H9 (cell line): ENCODE measurements around the gene FUS. TPM values are rescaled to one million over a fixed set of nuclear protein-coding genes. Genes with fewer than 3 reads are reported as not detected.

Source experiments
- DNase-seq: peaks from one replicate; pipeline ENCODE4 v3.0.0-alpha.2; 2017
- H2AFZ ChIP-seq: one replicate; pipeline ENCODE4 v1.6.1; 2013; ENCODE audit warnings: mild to moderate bottlenecking, low read length, control low read depth, moderate library complexity
- H2AK5ac ChIP-seq: 2 replicates; pipeline ENCODE4 v1.6.1; 2013; ENCODE audit warnings: low read length, control low read depth, mixed read lengths; ENCODE audit not compliant: insufficient read length
- H2BK120ac ChIP-seq: one replicate; pipeline ENCODE4 v1.6.1; 2013; ENCODE audit warnings: low read depth, mild to moderate bottlenecking, low read length, control low read depth, inconsistent platforms; ENCODE audit not compliant: poor library complexity, severe bottlenecking
- H2BK12ac ChIP-seq: 2 replicates; pipeline ENCODE4 v1.6.1; 2013; ENCODE audit warnings: low read length, control low read depth, mixed read lengths, low read depth; ENCODE audit not compliant: insufficient read length
- H2BK15ac ChIP-seq: 2 replicates; pipeline ENCODE4 v1.6.1; 2013; ENCODE audit warnings: low read depth, low read length, control low read depth
- H2BK20ac ChIP-seq: one replicate; pipeline ENCODE4 v1.6.1; 2013; ENCODE audit warnings: low read depth, mild to moderate bottlenecking, low read length, control low read depth, inconsistent platforms; ENCODE audit not compliant: poor library complexity, severe bottlenecking
- H2BK5ac ChIP-seq: 2 replicates; pipeline ENCODE4 v1.6.1; 2013; ENCODE audit warnings: low read length, control low read depth, mixed read lengths; ENCODE audit not compliant: insufficient read length
- H3K14ac ChIP-seq: 2 replicates; pipeline ENCODE4 v1.6.1; 2013; ENCODE audit warnings: low read length, control low read depth; ENCODE audit not compliant: insufficient read depth
- H3K18ac ChIP-seq: 2 replicates; pipeline ENCODE4 v1.6.1; 2013; ENCODE audit warnings: low read depth, mild to moderate bottlenecking, mixed read lengths, low read length, control low read depth; ENCODE audit not compliant: insufficient read length
- H3K23ac ChIP-seq: 2 replicates; pipeline ENCODE4 v1.6.1; 2013; ENCODE audit warnings: low read length, control low read depth, mixed read lengths, low read depth; ENCODE audit not compliant: insufficient read length
- H3K23me2 ChIP-seq: 2 replicates; pipeline ENCODE4 v1.6.1; 2013; ENCODE audit warnings: low read depth, mild to moderate bottlenecking, mixed read lengths, low read length, control low read depth; ENCODE audit not compliant: insufficient read length, poor library complexity, severe bottlenecking
- H3K27ac ChIP-seq: 2 replicates; pipeline ENCODE4 v1.5.1; 2013; ENCODE audit warnings: low read length, control low read depth, mixed read lengths, low read depth; ENCODE audit not compliant: insufficient read length
- H3K27me3 ChIP-seq: 2 replicates; pipeline ENCODE4 v1.6.1; 2013; ENCODE audit warnings: low read length, control low read depth, inconsistent platforms; ENCODE audit not compliant: insufficient read depth
- H3K4ac ChIP-seq: 2 replicates; pipeline ENCODE4 v1.6.1; 2013; ENCODE audit warnings: low read depth, mild to moderate bottlenecking, control low read depth, inconsistent platforms, low read length, moderate library complexity
- H3K4me1 ChIP-seq: 2 replicates; pipeline ENCODE4 v1.6.1; 2013; ENCODE audit warnings: low read length, control low read depth, inconsistent platforms; ENCODE audit not compliant: insufficient read depth
- H3K4me2 ChIP-seq: 2 replicates; pipeline ENCODE4 v1.6.1; 2013; ENCODE audit warnings: low read length, control low read depth, mixed read lengths; ENCODE audit not compliant: insufficient read length, insufficient read depth
- H3K56ac ChIP-seq: 2 replicates; pipeline ENCODE4 v1.6.1; 2013; ENCODE audit warnings: low read depth, mild to moderate bottlenecking, mixed read lengths, low read length, control low read depth; ENCODE audit not compliant: insufficient read length
- H3K79me1 ChIP-seq: 2 replicates; pipeline ENCODE4 v1.6.1; 2013; ENCODE audit warnings: low read depth, mild to moderate bottlenecking, moderate library complexity, low read length, control low read depth, inconsistent platforms; ENCODE audit not compliant: insufficient read depth, poor library complexity, severe bottlenecking
- H3K79me2 ChIP-seq: 2 replicates; pipeline ENCODE4 v1.6.1; 2013; ENCODE audit warnings: low read length, control low read depth, inconsistent platforms; ENCODE audit not compliant: insufficient read depth
- H3K9ac ChIP-seq: 2 replicates; pipeline ENCODE4 v1.6.1; 2013; ENCODE audit warnings: low read length, control low read depth, mixed read lengths; ENCODE audit not compliant: insufficient read length; ENCODE audit errors: extremely low read depth
- H3K9me3 ChIP-seq: one replicate; pipeline ENCODE4 v1.6.1; 2013; ENCODE audit warnings: low read depth, low read length, inconsistent platforms; ENCODE audit not compliant: control insufficient read depth
- H3T11ph ChIP-seq: one replicate; pipeline ENCODE4 v1.6.1; 2013; ENCODE audit warnings: mild to moderate bottlenecking, low read length, control low read depth, inconsistent platforms
- H4K20me1 ChIP-seq: one replicate; pipeline ENCODE4 v1.6.1; 2013; ENCODE audit not compliant: control insufficient read depth, insufficient read length, insufficient read depth
- H4K5ac ChIP-seq: 2 replicates; pipeline ENCODE4 v1.6.1; 2013; ENCODE audit warnings: low read depth, mild to moderate bottlenecking, mixed read lengths, low read length, control low read depth; ENCODE audit not compliant: insufficient read length
- H4K8ac ChIP-seq: replicated peaks from 2 replicates; pipeline ENCODE4 v1.6.1; 2013; ENCODE audit warnings: low read length, control low read depth, mixed read lengths, low read depth; ENCODE audit not compliant: insufficient read length
- H4K91ac ChIP-seq: 2 replicates; pipeline ENCODE4 v1.6.1; 2013; ENCODE audit warnings: low read depth, mild to moderate bottlenecking, moderate library complexity, mixed read lengths, low read length, control low read depth; ENCODE audit not compliant: insufficient read length
- H3K27ac Mint-ChIP-seq, 3 experiments: 2 replicates in 2 of 3; 3 replicates in 1 of 3; pipeline ENCODE4 v1.8.0; 2020 to 2021; ENCODE audit warnings: mixed read lengths in 3 of 3, mild to moderate bottlenecking in 1 of 3, moderate library complexity in 1 of 3
- H3K27me3 Mint-ChIP-seq: 2 replicates; pipeline ENCODE4 v1.8.0; 2021; ENCODE audit warnings: low read depth, mild to moderate bottlenecking, moderate library complexity, mixed read lengths
- H3K36me3 Mint-ChIP-seq, 3 experiments: 2 replicates in 2 of 3; 3 replicates in 1 of 3; pipeline ENCODE4 v1.8.0; 2020 to 2021; ENCODE audit warnings: low read depth in 3 of 3, mixed read lengths in 3 of 3; ENCODE audit not compliant: insufficient read depth in 1 of 3
- H3K4me1 Mint-ChIP-seq, 2 experiments: 2 replicates each; pipeline ENCODE4 v1.8.0; 2020; ENCODE audit warnings: mixed read lengths in 2 of 2
- H3K4me3 Mint-ChIP-seq, 2 experiments: 2 replicates in 1 of 2; 3 replicates in 1 of 2; pipeline ENCODE4 v1.8.0; 2020 to 2021; ENCODE audit warnings: mild to moderate bottlenecking in 2 of 2, mixed read lengths in 2 of 2, moderate library complexity in 1 of 2
- H3K9me3 Mint-ChIP-seq, 2 experiments: 2 replicates in 1 of 2; 3 replicates in 1 of 2; pipeline ENCODE4 v1.8.0; 2020; ENCODE audit warnings: mild to moderate bottlenecking in 2 of 2, mixed read lengths in 2 of 2, moderate library complexity in 1 of 2
- CTCF ChIP-seq: fragments of 200-600 bp; sonication (generic); conservative IDR thresholded peaks from 3 replicates; pipeline ENCODE4 v1.8.0; 2021; ENCODE audit warnings: antibody characterized with exemption, mild to moderate bottlenecking
- WGBS: extraction: QIAGEN DNeasy Blood & Tissue Kit; methylation state at CpG from one replicate; pipeline ENCODE4 v1.1.7; 2013; ENCODE audit warnings: missing lambda C conversion rate, low lambda C conversion rate, mixed read lengths; ENCODE audit not compliant: insufficient read length; ENCODE audit errors: extremely low coverage; 5-methylcytosine and 5-hydroxymethylcytosine counted together
- total RNA-seq: library from RNA; stranded (reverse); gene quantifications from 2 replicates; pipeline ENCODE4 v1.2.1, GENCODE V29; 2021

FUS gene
- total RNA-seq, 1 experiment from 2014 or later: 1,034 TPM

GRCh38 chr16:31193874-31194273 is 13.9 kb downstream of the FUS start:
- Histone ChIP-seq H2BK5ac (no peak overlapping the region), H3K79me2 (0 out of 2 replicates have a peak, but pooled peaks cover 2% of the 10 kb centered on the region), H3K9ac (no peak overlapping the region), H3K23ac (no peak overlapping the region), H3K4ac (no peak overlapping the region), H3K18ac (no peak overlapping the region), H3K23me2 (no peaks in the 10 kb centered on the region), H3K4me1 (no peaks in the 10 kb centered on the region), H3K56ac (no peak overlapping the region), H4K20me1 (no peaks in the 10 kb centered on the region), H3K79me1 (no peaks in the 10 kb centered on the region), H2AFZ (no peak overlapping the region), H3K4me2 (no peak overlapping the region), H2BK20ac (no peak overlapping the region), H2BK15ac (no peak overlapping the region), H4K5ac (no peak overlapping the region), H3K14ac (no peak overlapping the region), H2BK12ac (no peak overlapping the region), H3K27ac (no peak overlapping the region), H3K27me3 (no peaks in the 10 kb centered on the region), H2BK120ac (no peak overlapping the region), H2AK5ac (no peak overlapping the region), H3K9me3 (no peaks in the 10 kb centered on the region), H4K8ac (no peak overlapping the region), H4K91ac (no peak overlapping the region), H3T11ph (no peak overlapping the region)
- no peak for TF ChIP-seq CTCF
- no peaks in the 10 kb centered on the region for H3K9me3 Mint-ChIP-seq
- no peaks in the 10 kb centered on the region; the same call in 1 of the 2 replicates for H3K27me3 Mint-ChIP-seq
- DNase-seq: no peak
- no peak overlapping the region; a peak in 1 of 5 replicates for H3K4me3 Mint-ChIP-seq
- no CpG with 5 or more reads among the region's 2 CpGs for WGBS
- H3K4me1 Mint-ChIP-seq: no peaks in the 10 kb centered on the region; a peak in 1 of 4 replicates
- H3K36me3 Mint-ChIP-seq: peaks cover 65 to 90% (median 80%) of the 10 kb centered on the region in 3 experiments
- H3K27ac Mint-ChIP-seq: peak overlapping the region in 1 of 3 experiments; percentile 62; a peak in 1 of 7 replicates
